Naive thymus-derived CD4-positive, alpha-beta T cell (primary cell): Measurements from ENCODE around the gene CILP. TPM values are rescaled to one million over a fixed set of nuclear protein-coding genes. Genes with fewer than 3 reads are reported as not detected.

ENCODE experiments used
- ATAC-seq: fragments of 150-1000 bp; cut with Tn5 transposase; 2 replicates; pipeline ENCODE4 v1.10.0; 2021; ENCODE audit warnings: mild to moderate bottlenecking, moderate library complexity
- CTCF ChIA-PET: fragments of 350-600 bp; sonication (Branson Sonifier 250); formaldehyde crosslinking; loops from one replicate; lab custom pipeline; 2021; ENCODE audit warnings: antibody characterized with exemption; lab: Charles Lee
- POLR2A ChIA-PET: fragments of 350-600 bp; sonication (Branson Sonifier 250); formaldehyde crosslinking; loops from one replicate; lab custom pipeline; 2021; ENCODE audit warnings: antibody characterized with exemption, inconsistent platforms; lab: Charles Lee
- DNase-seq, 9 donors: peaks; one replicate each; pipeline versions ENCODE4 v3.0.0 to v3.0.0-alpha.2; 2020 to 2022; ENCODE audit warnings: mixed read lengths in 1 of 9
- H3K27ac ChIP-seq: one replicate; pipeline ENCODE4 v1.7.0; 2013; ENCODE audit warnings: mild to moderate bottlenecking, low read depth, low read length, moderate library complexity
- H3K27me3 ChIP-seq, 2 donors: one replicate each; pipeline ENCODE4 v1.7.0; 2013; ENCODE audit warnings: low read length in 2 of 2, mild to moderate bottlenecking in 2 of 2, moderate library complexity in 2 of 2; ENCODE audit not compliant: control insufficient read depth in 2 of 2, insufficient read depth in 2 of 2
- H3K36me3 ChIP-seq, 3 experiments: 1 replicate in 2 of 3; 2 replicates in 1 of 3; pipeline ENCODE4 v1.7.0; 2013; ENCODE audit warnings: low read length in 3 of 3, mild to moderate bottlenecking in 3 of 3, moderate library complexity in 1 of 3; ENCODE audit not compliant: insufficient read depth in 3 of 3, control insufficient read depth in 2 of 3
- H3K4me1 ChIP-seq, 2 donors: one replicate each; pipeline ENCODE4 v1.7.0; 2013; ENCODE audit warnings: low read length in 2 of 2, mild to moderate bottlenecking in 2 of 2, moderate library complexity in 1 of 2; ENCODE audit not compliant: control insufficient read depth in 2 of 2, insufficient read depth in 2 of 2
- H3K4me3 ChIP-seq: 2 replicates; pipeline ENCODE4 v1.7.0; 2013; ENCODE audit warnings: mild to moderate bottlenecking, low read length
- H3K9me3 ChIP-seq, 3 experiments: 1 replicate in 2 of 3; 2 replicates in 1 of 3; pipeline ENCODE4 v1.7.0; 2013; ENCODE audit warnings: low read length in 3 of 3; ENCODE audit not compliant: control insufficient read depth in 2 of 3
- H3K27ac Mint-ChIP-seq, 9 donors: one replicate each; pipeline ENCODE4 v1.8.0; 2020 to 2022; ENCODE audit warnings: mixed read lengths in 9 of 9, mild to moderate bottlenecking in 8 of 9, moderate library complexity in 5 of 9, inconsistent platforms in 2 of 9
- H3K27me3 Mint-ChIP-seq, 5 donors: one replicate each; pipeline ENCODE4 v1.8.0; 2021 to 2022; ENCODE audit warnings: mixed read lengths in 5 of 5, mild to moderate bottlenecking in 1 of 5
- H3K36me3 Mint-ChIP-seq, 5 donors: one replicate each; pipeline ENCODE4 v1.8.0; 2020 to 2022; ENCODE audit warnings: mixed read lengths in 5 of 5, mild to moderate bottlenecking in 3 of 5, inconsistent platforms in 1 of 5
- H3K4me1 Mint-ChIP-seq, 7 donors: one replicate each; pipeline ENCODE4 v1.8.0; 2020 to 2022; ENCODE audit warnings: mixed read lengths in 7 of 7, mild to moderate bottlenecking in 3 of 7, inconsistent platforms in 1 of 7
- H3K4me3 Mint-ChIP-seq, 10 donors: one replicate each; pipeline ENCODE4 v1.8.0; 2020 to 2022; ENCODE audit warnings: mild to moderate bottlenecking in 10 of 10, mixed read lengths in 10 of 10, moderate library complexity in 6 of 10, inconsistent platforms in 2 of 10
- H3K9me3 Mint-ChIP-seq, 11 donors: one replicate each; pipeline ENCODE4 v1.8.0; 2020 to 2022; ENCODE audit warnings: mixed read lengths in 11 of 11, mild to moderate bottlenecking in 4 of 11, inconsistent platforms in 1 of 11, moderate library complexity in 1 of 11
- intact Hi-C, 2 donors: fragments of 100-400 bp; cut with micrococcal nuclease; formaldehyde crosslinking; loops; one replicate each; pipeline ENCODE4 v1.15.1; 2023
- polyA plus RNA-seq, 2 donors: library from polyadenylated mRNA; unstranded; fragments of 300-500 nt; fragmentation: Illumina TruSeq; gene quantifications; one replicate each; pipeline ENCODE4 v1.2.3, GENCODE V29; 2021
- total RNA-seq, 6 experiments: library from RNA in 5 of 6; stranded (reverse) in 5 of 6; gene quantifications; 1 replicate in 5 of 6; 2 replicates in 1 of 6; pipeline ENCODE4 v1.2.3 and lab custom pipeline; 2021 to 2026

Gene CILP
- total and polyA plus RNA-seq, 7 experiments from 2014 or later = 0.05 to 0.49 (median 0.42) TPM; not detected in 1

DNA sequence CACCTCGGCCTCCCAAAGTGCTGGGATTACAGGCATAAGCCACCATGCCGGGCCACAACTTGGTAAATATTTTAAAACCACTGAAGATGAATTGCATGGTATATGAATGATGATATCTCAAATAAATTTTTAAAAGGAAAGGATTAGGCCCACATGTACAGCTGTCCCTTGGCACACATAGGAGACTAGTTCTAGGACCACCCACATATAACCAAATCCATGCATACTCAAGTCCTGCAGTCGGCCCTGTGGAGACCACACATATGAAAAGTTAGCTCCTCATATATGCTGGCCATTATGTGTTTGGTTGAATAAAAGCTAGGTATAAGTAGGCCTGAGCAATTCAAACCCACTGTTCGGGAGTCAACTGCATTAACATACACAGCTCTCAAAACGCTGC, 36.8 kb downstream of the CILP start:
- no peak overlapping the region for H3K4me3 ChIP-seq
- CTCF ChIA-PET = interaction anchor here (1.3 kb wide), 1 partner anchor 24 kb away, joined by 3 read pairs; no protein-coding TSS in a partner anchor
- no peaks in the 10 kb centered on the region for H3K27me3 Mint-ChIP-seq
- DNase-seq = no peak
- POLR2A ChIA-PET = no interaction called here
- no peak overlapping the region for H3K4me3 Mint-ChIP-seq
- H3K9me3 Mint-ChIP-seq = no peaks in the 10 kb centered on the region
- no peak overlapping the region for H3K27ac ChIP-seq
- H3K9me3 ChIP-seq = no peaks in the 10 kb centered on the region
- peaks cover 0 to 23% (median 17%) of the 10 kb centered on the region in 7 donors for H3K4me1 Mint-ChIP-seq
- intact Hi-C loops = no loop called here
- H3K27ac Mint-ChIP-seq = no peak overlapping the region
- H3K27me3 ChIP-seq = no peaks in the 10 kb centered on the region
- H3K36me3 Mint-ChIP-seq = peaks cover 0 to 28% (median 16%) of the 10 kb centered on the region in 5 donors
- H3K4me1 ChIP-seq = no peaks in the 10 kb centered on the region
- H3K36me3 ChIP-seq = peaks cover 7 to 55% (median 20%) of the 10 kb centered on the region in 3 experiments
- ATAC-seq = no peak

DNA sequence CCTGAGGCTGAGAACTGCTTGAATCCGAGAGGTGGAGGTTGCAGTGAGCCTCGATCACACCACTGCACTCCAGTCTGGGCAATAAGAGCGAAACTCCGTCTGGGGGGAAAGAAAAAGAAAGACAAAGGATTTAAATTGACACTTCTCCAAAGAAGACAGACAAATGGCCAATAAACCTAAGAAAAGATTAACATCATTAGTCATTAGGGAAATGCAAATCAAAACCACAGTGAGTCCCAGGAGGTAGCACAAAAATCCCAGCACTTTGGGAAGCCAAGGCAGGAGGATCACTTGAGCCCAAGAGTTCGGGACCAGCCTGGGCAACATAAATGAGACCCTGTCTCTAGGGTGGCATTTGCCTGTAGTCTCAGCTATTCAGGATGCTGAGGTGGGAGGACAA, 38.7 kb downstream of the CILP start:
- Histone ChIP-seq H3K9me3 (no peaks in the 10 kb centered on the region), H3K36me3 (peaks cover 7 to 43% (median 11%) of the 10 kb centered on the region in 3 experiments), H3K4me1 (no peaks in the 10 kb centered on the region), H3K4me3 (no peak overlapping the region), H3K27me3 (no peaks in the 10 kb centered on the region), H3K27ac (no peak overlapping the region)
- no peaks in the 10 kb centered on the region for H3K27me3 Mint-ChIP-seq
- H3K36me3 Mint-ChIP-seq = peaks cover 0 to 21% (median 16%) of the 10 kb centered on the region in 5 donors
- CTCF ChIA-PET = no interaction called here
- H3K9me3 Mint-ChIP-seq = no peaks in the 10 kb centered on the region
- intact Hi-C loops = no loop called here
- POLR2A ChIA-PET = no interaction called here
- peaks cover 0 to 16% (median 12%) of the 10 kb centered on the region in 7 donors for H3K4me1 Mint-ChIP-seq
- H3K4me3 Mint-ChIP-seq = no peak overlapping the region
- DNase-seq (no peak), ATAC-seq (no peak)
- peak overlapping the region in 2 of 9 donors; percentile 21 to 46 for H3K27ac Mint-ChIP-seq

DNA sequence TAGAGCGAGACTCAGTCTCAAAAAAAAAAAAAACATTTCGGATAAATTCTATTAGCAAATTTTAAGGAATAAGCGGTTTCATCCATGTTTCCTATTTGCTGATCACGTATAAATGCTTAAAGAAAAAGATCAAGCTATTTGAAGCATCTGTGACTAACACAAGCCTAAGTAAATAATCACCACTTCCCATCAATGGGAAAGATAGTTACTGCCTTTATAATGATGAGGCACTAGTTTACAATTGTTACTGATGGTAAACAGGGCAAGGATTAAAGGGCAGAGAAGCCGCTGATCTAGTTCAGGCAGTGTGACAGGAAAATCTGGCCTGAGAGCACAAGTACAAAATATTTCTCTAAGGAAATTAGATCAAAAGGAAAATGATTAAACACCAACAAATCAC, 39.8 kb downstream of the CILP start:
- no peak overlapping the region for H3K4me3 ChIP-seq
- Mint-ChIP-seq H3K27me3 (no peaks in the 10 kb centered on the region), H3K4me3 (no peak overlapping the region), H3K4me1 (peaks cover 0 to 18% (median 14%) of the 10 kb centered on the region in 7 donors), H3K36me3 (peaks cover 0 to 24% (median 16%) of the 10 kb centered on the region in 5 donors), H3K27ac (no peak overlapping the region), H3K9me3 (no peaks in the 10 kb centered on the region)
- ATAC-seq (no peak), DNase-seq (no peak)
- no peaks in the 10 kb centered on the region for H3K4me1 ChIP-seq
- POLR2A ChIA-PET = interaction anchor here (0.7 kb wide), 1 partner anchor 37 kb away, joined by 4 read pairs; the partner anchor contains the start of gene PDCD7
- H3K9me3 ChIP-seq = no peaks in the 10 kb centered on the region
- CTCF ChIA-PET = interaction anchor here (0.6 to 0.7 kb wide), 2 partner anchors 64 to 926 kb away, joined by 4 to 6 read pairs; no protein-coding TSS in a partner anchor
- H3K27me3 ChIP-seq = no peaks in the 10 kb centered on the region
- intact Hi-C loops = no loop called here
- H3K36me3 ChIP-seq = peaks cover 7 to 42% (median 13%) of the 10 kb centered on the region in 3 experiments
- no peak overlapping the region for H3K27ac ChIP-seq

DNA sequence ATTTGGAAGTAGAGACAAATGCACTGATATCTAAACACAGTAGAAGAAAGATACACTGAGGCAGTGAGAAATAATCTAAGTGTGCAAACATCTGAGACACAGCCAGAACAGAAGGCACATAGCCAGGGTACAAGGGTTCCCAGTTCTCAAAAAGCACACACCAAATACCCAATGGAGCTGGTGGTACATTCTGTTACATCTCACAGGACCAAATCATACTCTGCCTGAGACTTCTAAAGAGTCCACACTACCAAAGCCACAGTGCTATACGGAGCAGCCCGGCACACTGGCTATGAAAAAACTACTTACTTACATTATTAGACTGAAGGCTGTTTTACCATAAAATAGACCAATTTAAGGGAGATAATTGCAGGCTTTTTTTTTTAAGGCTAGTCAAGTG, 45.4 kb downstream of the CILP start:
- no peak for DNase-seq
- H3K36me3 Mint-ChIP-seq = peaks cover 0 to 16% (median 2%) of the 10 kb centered on the region in 5 donors
- H3K36me3 ChIP-seq = peaks cover 0 to 43% (median 8%) of the 10 kb centered on the region in 3 experiments

DNA sequence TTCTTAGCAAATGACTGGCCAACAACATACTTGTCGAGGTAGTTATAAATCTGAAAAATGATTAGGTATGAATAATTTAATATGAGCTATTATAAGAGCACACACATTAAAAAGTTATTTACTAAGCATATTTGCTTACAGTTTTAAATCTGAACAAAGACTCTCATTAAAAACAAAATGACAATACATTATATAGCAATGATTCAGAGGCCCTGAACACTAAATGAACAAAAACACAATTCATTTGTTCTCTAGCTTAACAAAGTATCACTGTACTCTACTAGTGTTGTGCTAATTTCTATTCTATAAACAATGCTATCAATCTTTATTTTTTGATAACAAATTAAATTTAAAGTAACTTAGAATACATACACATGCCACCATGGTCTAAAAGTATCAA, 47.1 kb downstream of the CILP start:
- Mint-ChIP-seq H3K36me3 (peaks cover 0 to 19% (median 0%) of the 10 kb centered on the region in 5 donors), H3K27ac (no peak overlapping the region), H3K4me1 (peaks cover 3 to 22% (median 9%) of the 10 kb centered on the region in 7 donors), H3K27me3 (no peaks in the 10 kb centered on the region), H3K4me3 (no peak overlapping the region), H3K9me3 (no peaks in the 10 kb centered on the region)
- H3K27me3 ChIP-seq = no peaks in the 10 kb centered on the region
- DNase-seq (no peak), ATAC-seq (no peak)
- ChIA-PET POLR2A (no interaction called here), CTCF (no interaction called here)
- no peaks in the 10 kb centered on the region for H3K4me1 ChIP-seq
- intact Hi-C loops = no loop called here
- peak overlapping the region; percentile 21 for H3K27ac ChIP-seq
- H3K4me3 ChIP-seq = no peak overlapping the region
- no peaks in the 10 kb centered on the region for H3K9me3 ChIP-seq
- peaks cover 0 to 39% (median 8%) of the 10 kb centered on the region in 3 experiments for H3K36me3 ChIP-seq

More for the DNA sequence above, 45.4 kb downstream of the CILP start:
- ChIA-PET POLR2A (interaction anchor here (1.2 kb wide), 1 partner anchor 21 kb away, joined by 3 read pairs; no protein-coding TSS in a partner anchor), CTCF (no interaction called here)
- Mint-ChIP-seq H3K4me1 (peaks cover 2 to 16% (median 6%) of the 10 kb centered on the region in 7 donors), H3K27ac (peak overlapping the region in 2 of 9 donors; percentile 3 to 34), H3K27me3 (no peaks in the 10 kb centered on the region), H3K4me3 (no peak overlapping the region), H3K9me3 (no peaks in the 10 kb centered on the region)
- Histone ChIP-seq H3K4me1 (no peaks in the 10 kb centered on the region), H3K9me3 (no peaks in the 10 kb centered on the region), H3K27ac (no peak overlapping the region), H3K4me3 (no peak overlapping the region), H3K27me3 (no peaks in the 10 kb centered on the region)
- ATAC-seq = no peak
- intact Hi-C loops = no loop called here

DNA sequence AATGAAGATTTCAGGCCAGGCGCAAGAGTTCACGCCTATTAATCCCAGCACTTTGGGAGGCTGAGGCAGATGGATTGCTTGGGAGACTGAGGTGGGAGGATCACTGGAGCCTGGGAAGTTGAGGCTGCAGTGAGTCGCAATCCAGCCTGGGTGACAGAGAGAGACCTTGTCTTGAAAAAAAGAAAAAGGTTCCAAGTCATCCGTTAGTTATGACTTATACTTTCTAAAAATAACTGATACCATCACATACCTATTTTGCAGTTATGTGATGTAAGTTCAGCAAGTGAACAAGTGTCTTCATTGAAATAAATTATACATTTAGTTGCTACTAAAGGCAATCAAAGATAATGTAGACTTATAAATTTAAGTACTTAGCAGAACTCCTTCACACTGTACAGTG, 48.2 kb downstream of the CILP start:
- ChIA-PET POLR2A (no interaction called here), CTCF (no interaction called here)
- Mint-ChIP-seq H3K4me3 (no peak overlapping the region), H3K27ac (peak overlapping the region in 1 of 9 donors; percentile 33), H3K4me1 (peaks cover 1 to 22% (median 9%) of the 10 kb centered on the region in 7 donors), H3K27me3 (no peaks in the 10 kb centered on the region), H3K36me3 (peaks cover 0 to 19% (median 0%) of the 10 kb centered on the region in 5 donors), H3K9me3 (no peaks in the 10 kb centered on the region)
- Histone ChIP-seq H3K27me3 (no peaks in the 10 kb centered on the region), H3K36me3 (peaks cover 0 to 46% (median 17%) of the 10 kb centered on the region in 3 experiments), H3K9me3 (no peaks in the 10 kb centered on the region), H3K4me1 (no peaks in the 10 kb centered on the region), H3K4me3 (no peak overlapping the region), H3K27ac (no peak overlapping the region)
- intact Hi-C loops = loop anchor here in 1 of 2 donors (2.0 kb wide), 1 partner anchor 14 kb away; no protein-coding TSS in a partner anchor
- ATAC-seq (no peak), DNase-seq (no peak)

DNA sequence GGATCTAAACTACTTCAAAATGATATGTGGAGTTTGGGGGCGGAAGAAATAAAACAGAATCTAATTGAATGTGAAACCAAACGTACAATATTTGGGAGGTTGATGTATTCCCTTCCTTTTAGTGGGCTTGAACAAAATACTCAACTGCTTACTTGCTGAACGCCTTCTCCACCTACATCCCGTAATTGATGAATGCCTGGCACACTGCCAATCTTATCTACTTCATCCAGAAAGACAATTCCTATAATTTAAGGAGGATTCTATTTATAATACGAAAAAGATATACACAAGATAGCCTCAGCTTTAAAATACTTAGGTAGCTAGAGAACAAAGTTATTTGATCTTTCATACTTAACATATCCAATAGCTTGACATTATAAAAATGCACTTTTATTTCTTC, 54.6 kb downstream of the CILP start:
- Histone ChIP-seq H3K36me3 (peaks cover 17 to 57% (median 29%) of the 10 kb centered on the region in 3 experiments), H3K27ac (no peak overlapping the region), H3K4me3 (no peak overlapping the region), H3K9me3 (no peaks in the 10 kb centered on the region), H3K4me1 (no peaks in the 10 kb centered on the region), H3K27me3 (no peaks in the 10 kb centered on the region)
- H3K36me3 Mint-ChIP-seq = peaks cover 9 to 34% (median 14%) of the 10 kb centered on the region in 5 donors
- ATAC-seq = no peak
- intact Hi-C loops = no loop called here
- H3K27ac Mint-ChIP-seq = peak overlapping the region in 1 of 9 donors; percentile 43
- POLR2A ChIA-PET = no interaction called here
- H3K4me3 Mint-ChIP-seq = no peak overlapping the region
- no peaks in the 10 kb centered on the region for H3K9me3 Mint-ChIP-seq
- peaks cover 0 to 6% (median 3%) of the 10 kb centered on the region in 7 donors for H3K4me1 Mint-ChIP-seq
- DNase-seq = no peak
- CTCF ChIA-PET = interaction anchor here (0.6 kb wide), 1 partner anchor 465 kb away, joined by 3 read pairs; no protein-coding TSS in a partner anchor
- H3K27me3 Mint-ChIP-seq = no peaks in the 10 kb centered on the region
